Heart right ventricle (tissue), 16 donors: Measurements from ENCODE around the gene PARD3. TPM values are rescaled to one million over a fixed set of nuclear protein-coding genes. Genes with fewer than 3 reads are reported as not detected.

ENCODE experiments used
- ATAC-seq, 8 donors: fragments of 200-7000 bp; cut with Tn5 transposase; one replicate each; pipeline ENCODE4 v1.9.1; 2020; ENCODE audit warnings: mild to moderate bottlenecking in 8 of 8, moderate library complexity in 8 of 8, moderate number of reproducible peaks in 1 of 8
- DNase-seq, 2 donors: peaks; one replicate each; pipeline ENCODE4 v3.0.0-alpha.2; 2020
- H3K27ac ChIP-seq, 10 donors: fragments of 200-600 bp; sonication (generic) in 2 of 10; one replicate each; pipeline versions ENCODE4 v1.5.0 to v1.8.0; 2020 to 2022; ENCODE audit warnings: mild to moderate bottlenecking in 3 of 10
- H3K27me3 ChIP-seq, 7 donors: fragments of 200-600 bp; one replicate each; pipeline ENCODE4 v1.8.0; 2021 to 2022; ENCODE audit warnings: mild to moderate bottlenecking in 2 of 7
- H3K36me3 ChIP-seq, 9 donors: fragments of 200-600 bp; sonication (generic) in 1 of 9; one replicate each; pipeline versions ENCODE4 v1.5.0 to v1.8.0; 2020 to 2022; ENCODE audit warnings: mild to moderate bottlenecking in 2 of 9
- H3K4me1 ChIP-seq, 9 donors: fragments of 200-600 bp; sonication (generic) in 1 of 9; one replicate each; pipeline versions ENCODE4 v1.5.0 to v1.8.0; 2020 to 2022; ENCODE audit warnings: mild to moderate bottlenecking in 4 of 9
- H3K4me3 ChIP-seq, 10 donors: fragments of 200-600 bp; sonication (generic) in 2 of 10; one replicate each; pipeline versions ENCODE4 v1.5.0 to v1.8.0; 2020 to 2022; ENCODE audit warnings: mild to moderate bottlenecking in 7 of 10, moderate library complexity in 2 of 10
- H3K9me3 ChIP-seq, 11 donors: fragments of 200-600 bp in 10 of 11; sonication (generic) in 2 of 11; one replicate each; pipeline versions ENCODE4 v1.5.0 to v1.8.0; 2013 to 2022; ENCODE audit warnings: mild to moderate bottlenecking in 2 of 11, control low read depth in 1 of 11, moderate library complexity in 1 of 11
- WGBS, 2 donors: extraction: QIAGEN DNeasy Blood & Tissue Kit; methylation state at CpG; one replicate each; pipeline ENCODE4 v1.1.7; 2013; ENCODE audit warnings: inconsistent platforms in 1 of 2; 5-methylcytosine and 5-hydroxymethylcytosine counted together
- intact Hi-C, 10 donors: fragments of 100-400 bp; cut with DNase I; formaldehyde crosslinking; loops; one replicate each; pipeline versions ENCODE4 v1.11.1 to v1.14.2; 2022
- polyA plus RNA-seq, 2 donors: library from polyadenylated mRNA; stranded (reverse); fragments of 200-250 nt; gene quantifications; one replicate each; pipeline ENCODE4 v1.2.3, GENCODE V29; 2013
- total RNA-seq, 10 donors: library from RNA; stranded (reverse); fragmentation: NEBNext Ultra II Directional in 3 of 10; extraction: Animal tissue kit (Norgen Biotek cat#: 25700) in 3 of 10; gene quantifications; one replicate each; pipeline versions ENCODE4 v1.2.1 to v1.2.4, GENCODE V29; 2021 to 2023
- TF ChIP-seq, protein P1 (sequence below), 9 donors: fragments of 200-600 bp; sonication (generic) in 2 of 9; IDR thresholded peaks; one replicate each; pipeline versions ENCODE4 v1.5.0 to v1.8.0; 2021 to 2022; ENCODE audit warnings: antibody characterized with exemption in 9 of 9, mild to moderate bottlenecking in 5 of 9, moderate library complexity in 1 of 9
- donor health status: Arrhythmogenic right ventricular cardiomyopathy.
- donor health status: ischemic (EF 13 %, LVEDD 7.1; RV severe dilation, severe dysfunction).
- donor health status: healthy with polysubstance abuse.
- donor health status: DM: no; HTN: yes; CAD: no.
- donor health status: DM: no; HTN: no; CAD: no.
- donor health status: ischemic (EF 25% LVEDD 6.9; RV normal size, moderate dysfunction).
- donor health status: ischemic (EF 25% LVEDD 5.7; RV mildly dilated, moderate dysfunction).
- donor health status: healthy.
- donor health status: DM: yes; HTN: yes; CAD: no.
- donor health status: Ischemic cardiomyopathy.
- donor health status: ischemic (EF 35%, LVEDD 5.7; RV mildly dilated, moderate dysfunction).
- donor health status: nonischemic (EF 11% LVEDD 7.7; RV severe dilation, severe dysfunction).
- donor health status: DM: yes; HTN: yes; CAD: no.
- donor health status: PGD.
- donor health status: ischemic (EF 29% LVEDD 5.4; RV normal size, mild dysfunction).
- donor health status: nonischemic (EF 23%, LVEDD 6.1; RV moderate dilation, normal function).

Gene PARD3
- total and polyA plus RNA-seq, 12 donors = 19.7 to 41.8 (median 34.2) TPM

DNA sequence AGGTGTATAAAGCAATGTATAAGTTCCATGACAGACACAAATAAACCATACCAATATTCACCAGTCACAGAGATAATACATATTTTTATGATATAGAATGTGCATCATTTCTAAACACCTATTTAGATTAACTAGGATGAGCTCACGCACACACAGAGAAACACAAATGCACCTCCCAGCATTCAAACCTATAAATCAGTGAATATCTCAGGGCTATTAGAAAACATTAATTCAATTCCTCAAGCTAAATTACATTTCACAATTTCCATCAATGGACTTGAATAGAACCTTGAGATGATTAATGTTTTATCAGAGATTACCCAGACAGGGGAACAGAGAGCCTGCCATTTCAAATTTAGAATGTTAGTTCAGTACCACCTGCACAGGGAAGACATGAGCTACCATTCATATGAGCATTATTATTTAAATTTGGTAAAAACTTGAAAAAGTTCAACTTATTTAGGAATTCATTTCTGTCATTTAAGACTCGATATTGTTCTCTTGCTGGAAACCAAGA, 221.7 kb downstream of the PARD3 start:
- no peak overlapping the region for H3K4me3 ChIP-seq
- no peak for ATAC-seq
- DNase-seq = no peak

DNA sequence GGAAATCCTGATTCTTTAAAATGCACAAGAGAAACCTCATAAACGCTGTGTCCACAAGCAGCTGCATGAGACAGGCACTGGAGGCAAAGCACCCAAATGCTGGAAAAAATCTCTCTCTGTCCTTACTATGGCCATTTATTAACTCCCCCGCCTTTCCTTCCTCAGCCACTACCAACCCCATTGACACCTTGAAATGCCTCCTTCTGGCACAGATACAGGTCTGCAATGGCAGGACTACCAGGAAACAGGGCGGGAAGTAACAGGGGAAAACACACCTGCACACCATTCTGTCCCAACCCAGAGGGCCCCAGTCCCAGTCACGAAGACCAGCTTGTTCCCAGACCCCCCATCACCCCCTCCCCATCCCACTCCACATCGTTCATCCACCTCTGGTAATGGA, 224.3 kb downstream of the PARD3 start:
- H3K4me1 ChIP-seq = peaks cover 0 to 6% (median 0%) of the 10 kb centered on the region in 9 donors
- TF ChIP-seq, protein P1, sequence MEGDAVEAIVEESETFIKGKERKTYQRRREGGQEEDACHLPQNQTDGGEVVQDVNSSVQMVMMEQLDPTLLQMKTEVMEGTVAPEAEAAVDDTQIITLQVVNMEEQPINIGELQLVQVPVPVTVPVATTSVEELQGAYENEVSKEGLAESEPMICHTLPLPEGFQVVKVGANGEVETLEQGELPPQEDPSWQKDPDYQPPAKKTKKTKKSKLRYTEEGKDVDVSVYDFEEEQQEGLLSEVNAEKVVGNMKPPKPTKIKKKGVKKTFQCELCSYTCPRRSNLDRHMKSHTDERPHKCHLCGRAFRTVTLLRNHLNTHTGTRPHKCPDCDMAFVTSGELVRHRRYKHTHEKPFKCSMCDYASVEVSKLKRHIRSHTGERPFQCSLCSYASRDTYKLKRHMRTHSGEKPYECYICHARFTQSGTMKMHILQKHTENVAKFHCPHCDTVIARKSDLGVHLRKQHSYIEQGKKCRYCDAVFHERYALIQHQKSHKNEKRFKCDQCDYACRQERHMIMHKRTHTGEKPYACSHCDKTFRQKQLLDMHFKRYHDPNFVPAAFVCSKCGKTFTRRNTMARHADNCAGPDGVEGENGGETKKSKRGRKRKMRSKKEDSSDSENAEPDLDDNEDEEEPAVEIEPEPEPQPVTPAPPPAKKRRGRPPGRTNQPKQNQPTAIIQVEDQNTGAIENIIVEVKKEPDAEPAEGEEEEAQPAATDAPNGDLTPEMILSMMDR (IDR thresholded peaks at IDR 0.05) = no peak
- H3K27me3 ChIP-seq = no peaks in the 10 kb centered on the region
- DNase-seq = no peak
- intact Hi-C loops = no loop called here
- ATAC-seq = no peak
- H3K36me3 ChIP-seq = no peaks in the 10 kb centered on the region
- 83 to 93% methylated on average over 5 of the region's 5 CpGs for WGBS, 2 donors
- no peak overlapping the region for H3K27ac ChIP-seq
- H3K4me3 ChIP-seq = no peak overlapping the region
- H3K9me3 ChIP-seq = no peaks in the 10 kb centered on the region

More for the DNA sequence above, 221.7 kb downstream of the PARD3 start:
- Histone ChIP-seq H3K27ac (no peak overlapping the region), H3K27me3 (no peaks in the 10 kb centered on the region), H3K4me1 (peaks cover 0 to 11% (median 0%) of the 10 kb centered on the region in 9 donors), H3K9me3 (no peaks in the 10 kb centered on the region), H3K36me3 (no peaks in the 10 kb centered on the region)
- intact Hi-C loops = no loop called here
- 92 to 97% methylated on average over 2 of the region's 2 CpGs for WGBS, 2 donors
- TF ChIP-seq, protein P1 (IDR thresholded peaks at IDR 0.05) = no peak

DNA sequence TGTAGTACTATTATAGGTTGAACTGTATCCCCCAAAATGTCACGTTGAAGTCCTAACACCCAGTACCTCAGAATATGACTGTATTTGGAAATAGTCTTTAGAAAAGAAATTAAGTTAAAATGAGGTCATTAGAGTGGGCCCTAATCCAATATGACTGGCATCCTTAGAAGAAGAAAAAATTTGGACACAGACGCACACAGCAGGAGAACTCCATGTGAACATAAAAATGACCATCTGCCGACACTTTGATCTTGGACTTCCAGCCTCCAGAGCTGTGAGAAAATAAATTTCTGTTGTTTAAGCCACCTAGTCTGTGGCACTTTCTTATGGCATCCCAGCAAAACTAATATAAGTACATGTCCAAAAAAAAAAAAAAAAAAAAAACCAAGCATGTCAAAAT, 225.8 kb downstream of the PARD3 start:
- ATAC-seq = no peak
- intact Hi-C loops = no loop called here
- Histone ChIP-seq H3K4me1 (peaks cover 0 to 4% (median 0%) of the 10 kb centered on the region in 9 donors), H3K36me3 (no peaks in the 10 kb centered on the region), H3K27me3 (no peaks in the 10 kb centered on the region), H3K4me3 (no peak overlapping the region), H3K9me3 (no peaks in the 10 kb centered on the region), H3K27ac (no peak overlapping the region)
- TF ChIP-seq, protein P1 (IDR thresholded peaks at IDR 0.05) = no peak
- no peak for DNase-seq
- WGBS, 2 donors = 92 to 93% methylated on average over 3 of the region's 3 CpGs

DNA sequence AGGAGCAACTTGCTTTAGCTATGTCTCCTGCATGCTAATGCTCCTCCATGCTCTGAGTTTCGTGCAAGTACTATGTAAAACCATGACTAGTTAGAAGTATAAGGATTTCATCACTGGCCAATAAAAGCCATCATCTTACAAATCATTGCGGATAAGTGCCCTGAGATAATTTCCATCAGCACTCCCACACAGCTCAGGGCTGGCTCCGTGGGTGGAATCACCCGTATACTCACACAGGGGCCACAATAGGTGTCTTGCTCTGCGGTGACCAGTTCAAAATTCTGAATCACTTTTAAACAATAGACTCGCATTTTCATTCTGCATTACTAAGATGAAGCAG, 227.4 kb downstream of the PARD3 start:
- intact Hi-C loops = no loop called here
- ATAC-seq (no peak), DNase-seq (no peak)
- Histone ChIP-seq H3K27me3 (no peaks in the 10 kb centered on the region), H3K27ac (no peak overlapping the region), H3K36me3 (no peaks in the 10 kb centered on the region), H3K4me1 (peaks cover 0 to 18% (median 5%) of the 10 kb centered on the region in 9 donors), H3K4me3 (no peak overlapping the region), H3K9me3 (no peaks in the 10 kb centered on the region)
- 76 to 88% methylated on average over 6 of the region's 6 CpGs for WGBS, 2 donors
- TF ChIP-seq, protein P1 (IDR thresholded peaks at IDR 0.05) = no peak
